Fibroblast of lung (primary cell): ENCODE data around the gene USP5.
A peak's percentile ranks its signal among the peaks of the same experiment; 100 is the strongest.

Experiments
- CTCF ChIP-seq, 2 donors: IDR thresholded peaks in 1 of 2; conservative IDR thresholded peaks in 1 of 2; 1 replicate in 1 of 2; 2 replicates in 1 of 2; pipeline ENCODE4 v1.5.1; 2011 to 2012; ENCODE audit warnings: low read length in 2 of 2, control low read depth in 1 of 2, inconsistent platforms in 1 of 2, low read depth in 1 of 2, mild to moderate bottlenecking in 1 of 2
- EZH2 ChIP-seq: IDR thresholded peaks from 2 replicates; pipeline ENCODE4 v1.5.1; 2012; ENCODE audit warnings: low read length, control low read depth, mild to moderate bottlenecking; ENCODE audit errors: missing control alignments

- peak in 1 of 2 donors; percentile 3 for TF ChIP-seq CTCF (conservative IDR thresholded peaks at IDR 0.05 in 1 of 2, IDR thresholded peaks at IDR 0.05 in 1 of 2; ENCODE audit: low read depth in 1 of 2, low read length in 2 of 2)
- no peak for TF ChIP-seq EZH2
Observed at GRCh38 chr12:6827982-6828780, 23.8 kb upstream of the USP5 start, which contains the start of gene P3H3.
